ENCODE measurements around the gene ZRANB3. TPM values are rescaled to one million over a fixed set of nuclear protein-coding genes. Genes with fewer than 3 reads are reported as not detected.

ZRANB3 gene
- total and polyA plus RNA-seq, 10 of the 15 experiments (the other 5 are each of a cell fraction or from before 2014, with no cell fraction given) = 5.6 to 11.4 (median 9.9) TPM

GRCh38 chr2:135258193-135258592 is 272.8 kb downstream of the ZRANB3 start:
- SMC1A ChIA-PET (ENCODE audit: uncharacterized antibody, unreplicated experiment) = no interaction called here
- Histone ChIP-seq H3K27me3 (replicated peaks in 1 of 2; ENCODE audit: control insufficient read depth in 2 of 2, insufficient read depth in 2 of 2, low read length in 1 of 2) (no peaks in the 10 kb centered on the region), H3K36me3 (ENCODE audit: control insufficient read depth in 2 of 2, insufficient read depth in 2 of 2, low read length in 1 of 2) (no peaks in the 10 kb centered on the region), H3K4me3 (no peak overlapping the region), H4K20me1 (ENCODE audit: control insufficient read depth, insufficient read depth) (no peaks in the 10 kb centered on the region), H3K27ac (ENCODE audit: control insufficient read depth, insufficient read depth) (no peak overlapping the region), H2AFZ (ENCODE audit: control insufficient read depth, low read depth, low read length) (no peak overlapping the region), H3K9ac (ENCODE audit: control insufficient read depth, insufficient read depth, low read length) (no peak overlapping the region), H3K4me2 (ENCODE audit: control insufficient read depth, insufficient read depth) (no peak overlapping the region), H3K9me3 (replicated peaks; ENCODE audit: control insufficient read depth, insufficient read depth, low read length) (no peaks in the 10 kb centered on the region; the same call in 2 of the 3 replicates), H3K79me2 (ENCODE audit: control insufficient read depth, insufficient read depth, low read length) (no peaks in the 10 kb centered on the region), H3K4me1 (ENCODE audit: control insufficient read depth, insufficient read depth, low read length) (no peaks in the 10 kb centered on the region)
- in situ Hi-C loops (cut with MboI) (no loop called here), intact Hi-C loops (cut with micrococcal nuclease; ENCODE audit: unreplicated experiment) (no loop called here)
- no TSS peak for BruUV-seq (replicated peaks)
- CTCF ChIA-PET = interaction anchor here (1.5 kb wide), 1 partner anchor 14 kb away, joined by 3 read pairs; no protein-coding TSS in a partner anchor
- RAD21 ChIA-PET (ENCODE audit: unreplicated experiment) = no interaction called here
- no peak for FAIRE-seq
- TF ChIP-seq, protein P1, sequence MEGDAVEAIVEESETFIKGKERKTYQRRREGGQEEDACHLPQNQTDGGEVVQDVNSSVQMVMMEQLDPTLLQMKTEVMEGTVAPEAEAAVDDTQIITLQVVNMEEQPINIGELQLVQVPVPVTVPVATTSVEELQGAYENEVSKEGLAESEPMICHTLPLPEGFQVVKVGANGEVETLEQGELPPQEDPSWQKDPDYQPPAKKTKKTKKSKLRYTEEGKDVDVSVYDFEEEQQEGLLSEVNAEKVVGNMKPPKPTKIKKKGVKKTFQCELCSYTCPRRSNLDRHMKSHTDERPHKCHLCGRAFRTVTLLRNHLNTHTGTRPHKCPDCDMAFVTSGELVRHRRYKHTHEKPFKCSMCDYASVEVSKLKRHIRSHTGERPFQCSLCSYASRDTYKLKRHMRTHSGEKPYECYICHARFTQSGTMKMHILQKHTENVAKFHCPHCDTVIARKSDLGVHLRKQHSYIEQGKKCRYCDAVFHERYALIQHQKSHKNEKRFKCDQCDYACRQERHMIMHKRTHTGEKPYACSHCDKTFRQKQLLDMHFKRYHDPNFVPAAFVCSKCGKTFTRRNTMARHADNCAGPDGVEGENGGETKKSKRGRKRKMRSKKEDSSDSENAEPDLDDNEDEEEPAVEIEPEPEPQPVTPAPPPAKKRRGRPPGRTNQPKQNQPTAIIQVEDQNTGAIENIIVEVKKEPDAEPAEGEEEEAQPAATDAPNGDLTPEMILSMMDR (IDR thresholded peaks at IDR 0.05 in 2 of 3, conservative IDR thresholded peaks at IDR 0.05 in 1 of 3; ENCODE audit: control insufficient read depth in 2 of 3, extremely low read depth in 1 of 3, insufficient read depth in 1 of 3, low read depth in 3 of 3, low read length in 3 of 3) = peak in 1 of 3 experiments; percentile 13; a peak in 1 of 6 replicates
- TF ChIP-seq RUNX3 (IDR thresholded peaks at IDR 0.05; ENCODE audit: low read length) = no peak
- 95% methylated on average over 4 of the region's 4 CpGs for WGBS (ENCODE audit: insufficient coverage, insufficient replicate concordance, low lambda C conversion rate, missing lambda C conversion rate)
- no peak for DNase-seq (ENCODE audit: low read depth, low spot score)
- ATAC-seq = no peak
- POLR2A ChIA-PET = interaction anchor here (0.6 kb wide), 1 partner anchor 218 kb away, joined by 3 read pairs; no protein-coding TSS in a partner anchor

GRCh38 chr2:135257383-135258090 is 273.5 kb downstream of the ZRANB3 start:
- Histone ChIP-seq H4K20me1 (ENCODE audit: control insufficient read depth, insufficient read depth) (no peaks in the 10 kb centered on the region), H3K9me3 (replicated peaks; ENCODE audit: control insufficient read depth, insufficient read depth, low read length) (no peaks in the 10 kb centered on the region; the same call in 2 of the 3 replicates), H3K36me3 (ENCODE audit: control insufficient read depth in 2 of 2, insufficient read depth in 2 of 2, low read length in 1 of 2) (no peaks in the 10 kb centered on the region), H3K4me3 (no peak overlapping the region), H3K79me2 (ENCODE audit: control insufficient read depth, insufficient read depth, low read length) (no peaks in the 10 kb centered on the region), H2AFZ (ENCODE audit: control insufficient read depth, low read depth, low read length) (no peak overlapping the region), H3K27ac (ENCODE audit: control insufficient read depth, insufficient read depth) (no peak overlapping the region), H3K4me1 (ENCODE audit: control insufficient read depth, insufficient read depth, low read length) (no peaks in the 10 kb centered on the region), H3K9ac (ENCODE audit: control insufficient read depth, insufficient read depth, low read length) (no peak overlapping the region), H3K4me2 (ENCODE audit: control insufficient read depth, insufficient read depth) (no peak overlapping the region), H3K27me3 (replicated peaks in 1 of 2; ENCODE audit: control insufficient read depth in 2 of 2, insufficient read depth in 2 of 2, low read length in 1 of 2) (no peaks in the 10 kb centered on the region)
- RAD21 ChIA-PET (ENCODE audit: unreplicated experiment) = no interaction called here
- in situ Hi-C loops (cut with MboI) (no loop called here), intact Hi-C loops (cut with micrococcal nuclease; ENCODE audit: unreplicated experiment) (no loop called here)
- POLR2A ChIA-PET = interaction anchor here (0.6 kb wide), 1 partner anchor 219 kb away, joined by 3 read pairs; no protein-coding TSS in a partner anchor
- CTCF ChIA-PET = interaction anchor here (0.6 to 1.5 kb wide), 2 partner anchors 14 to 684 kb away, joined by 3 read pairs; no protein-coding TSS in a partner anchor
- TF ChIP-seq ZBTB40 (IDR thresholded peaks at IDR 0.05; ENCODE audit: borderline replicate concordance) = no peak
- ATAC-seq (no peak), DNase-seq (ENCODE audit: low read depth, low spot score) (no peak), FAIRE-seq (no peak)
- 67% methylated on average over 2 of the region's 2 CpGs for WGBS (ENCODE audit: insufficient coverage, insufficient replicate concordance, low lambda C conversion rate, missing lambda C conversion rate)
- BruUV-seq (replicated peaks) = no TSS peak
- SMC1A ChIA-PET (ENCODE audit: uncharacterized antibody, unreplicated experiment) = no interaction called here

Measured in GM12878 (cell line).